Gastrocnemius medialis (tissue), 4 donors: ENCODE data around the gene NAPEPLD.

Experiments used
- POLR2A ChIP-seq, 2 donors: fragments of 450-650 bp; IDR thresholded peaks; one replicate each; pipeline ENCODE4 v1.6.1; 2017; ENCODE audit warnings: antibody characterized with exemption in 2 of 2, mild to moderate bottlenecking in 2 of 2, moderate library complexity in 2 of 2
- TF ChIP-seq, protein P1 (sequence below), 5 experiments: fragments of 450-650 bp in 3 of 5; fragments of 200-600 bp in 2 of 5; sonication (generic) in 2 of 5; IDR thresholded peaks in 4 of 5; conservative IDR thresholded peaks in 1 of 5; 1 replicate in 4 of 5; 2 replicates in 1 of 5; pipeline ENCODE4 v1.5.1; 2016 to 2019; ENCODE audit warnings: antibody characterized with exemption in 5 of 5, mild to moderate bottlenecking in 3 of 5, moderate library complexity in 3 of 5

DNA sequence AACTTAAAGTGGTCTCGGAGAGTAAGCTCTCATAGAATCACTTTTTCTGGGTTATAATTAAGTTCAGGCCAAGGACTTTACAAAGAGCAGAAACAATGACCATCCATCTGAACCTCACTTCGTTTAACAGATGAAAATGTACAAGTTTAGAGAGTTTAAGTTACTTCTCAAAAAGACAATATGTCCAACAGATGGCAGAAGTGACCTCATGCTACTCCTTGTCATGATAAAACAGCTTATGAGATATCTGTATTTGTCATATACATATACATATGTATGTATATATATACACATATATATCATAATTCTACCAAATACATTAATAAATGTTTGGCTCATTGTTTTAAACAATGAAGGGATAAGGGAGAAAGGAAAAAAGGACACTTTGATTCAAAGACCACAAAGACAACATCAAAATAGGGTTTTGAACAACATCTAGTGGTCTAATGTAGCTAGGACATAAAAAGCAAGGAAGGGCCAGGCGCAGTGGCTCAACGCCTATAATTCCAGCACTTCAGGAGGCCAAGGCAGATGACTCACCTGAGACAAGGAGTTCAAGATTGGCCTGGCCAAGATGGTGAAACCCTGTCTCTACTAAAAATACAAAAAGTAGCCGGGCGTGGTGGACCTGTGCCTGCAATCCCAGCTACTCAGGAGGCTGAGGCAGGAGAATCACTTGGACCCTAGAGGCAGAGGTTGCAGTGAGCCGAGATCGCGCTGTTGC lies 17.8 kb downstream of the NAPEPLD start:
- TF ChIP-seq POLR2A (IDR thresholded peaks at IDR 0.05), result no peak
- TF ChIP-seq, protein P1, sequence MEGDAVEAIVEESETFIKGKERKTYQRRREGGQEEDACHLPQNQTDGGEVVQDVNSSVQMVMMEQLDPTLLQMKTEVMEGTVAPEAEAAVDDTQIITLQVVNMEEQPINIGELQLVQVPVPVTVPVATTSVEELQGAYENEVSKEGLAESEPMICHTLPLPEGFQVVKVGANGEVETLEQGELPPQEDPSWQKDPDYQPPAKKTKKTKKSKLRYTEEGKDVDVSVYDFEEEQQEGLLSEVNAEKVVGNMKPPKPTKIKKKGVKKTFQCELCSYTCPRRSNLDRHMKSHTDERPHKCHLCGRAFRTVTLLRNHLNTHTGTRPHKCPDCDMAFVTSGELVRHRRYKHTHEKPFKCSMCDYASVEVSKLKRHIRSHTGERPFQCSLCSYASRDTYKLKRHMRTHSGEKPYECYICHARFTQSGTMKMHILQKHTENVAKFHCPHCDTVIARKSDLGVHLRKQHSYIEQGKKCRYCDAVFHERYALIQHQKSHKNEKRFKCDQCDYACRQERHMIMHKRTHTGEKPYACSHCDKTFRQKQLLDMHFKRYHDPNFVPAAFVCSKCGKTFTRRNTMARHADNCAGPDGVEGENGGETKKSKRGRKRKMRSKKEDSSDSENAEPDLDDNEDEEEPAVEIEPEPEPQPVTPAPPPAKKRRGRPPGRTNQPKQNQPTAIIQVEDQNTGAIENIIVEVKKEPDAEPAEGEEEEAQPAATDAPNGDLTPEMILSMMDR (IDR thresholded peaks at IDR 0.05 in 4 of 5, conservative IDR thresholded peaks at IDR 0.05 in 1 of 5), result no peak
